HepG2 (cell line): ENCODE measurements around the gene KIAA0930. TPM values are rescaled to one million over a fixed set of nuclear protein-coding genes. Genes with fewer than 3 reads are reported as not detected.

Experiments used
- ATAC-seq: fragments of 200-7000 bp; cut with Tn5 transposase; 3 replicates; pipeline ENCODE4 v1.9.1; 2020; ENCODE audit warnings: mild to moderate bottlenecking, moderate library complexity
- BruUV-seq: library from RNA; stranded (reverse); fragments of 400-500 nt; replicated peaks from 2 replicates; lab custom pipeline; 2021; lab: Mats Ljungman, UMichigan
- CTCF ChIA-PET: fragments of 300-600 bp; formaldehyde crosslinking; extraction: SDS; loops from one replicate; lab custom pipeline; 2021; ENCODE audit warnings: low total read pairs, inconsistent platforms, low intra/inter-chr PET ratio; lab: Yijun Ruan, JAX
- POLR2A ChIA-PET: fragments of 350-600 bp; sonication (Branson Sonifier 250); formaldehyde crosslinking; loops from one replicate; lab custom pipeline; 2020; ENCODE audit warnings: antibody characterized with exemption, inconsistent platforms; lab: Yijun Ruan, JAX
- DNase-seq: peaks from one replicate; pipeline ENCODE4 v3.0.0-alpha.2; 2015; ENCODE audit warnings: low spot score
- FAIRE-seq: peaks from 3 replicates; lab custom pipeline; 2011; peaks lifted over from hg19 to GRCh38; lab: Jason Lieb, UNC
- H2AFZ ChIP-seq: one replicate; pipeline ENCODE4 v1.6.1; 2011; ENCODE audit warnings: low read length, inconsistent platforms
- H3K27ac ChIP-seq: fragments of 300-600 bp; 3 replicates; pipeline ENCODE4 v1.8.0; 2011; ENCODE audit warnings: mixed run types, mild to moderate bottlenecking, mixed read lengths, low read length, inconsistent platforms; ENCODE audit not compliant: insufficient read depth; ENCODE audit errors: extremely low read length
- H3K27me3 ChIP-seq, 2 experiments: fragments of 200-600 bp in 1 of 2; 2 replicates in 1 of 2; 3 replicates in 1 of 2; pipeline versions ENCODE4 v1.6.0 to v1.8.0; 2011; ENCODE audit warnings: low read length in 2 of 2, mild to moderate bottlenecking in 2 of 2, moderate library complexity in 2 of 2, inconsistent platforms in 1 of 2; ENCODE audit not compliant: insufficient read depth in 2 of 2, control insufficient read depth in 1 of 2
- H3K36me3 ChIP-seq, 2 experiments: fragments of 200-600 bp in 1 of 2; replicated peaks in 1 of 2; 2 replicates in 1 of 2; 3 replicates in 1 of 2; pipeline versions ENCODE4 v1.5.1 to v1.8.0; 2011; ENCODE audit warnings: low read length in 2 of 2, inconsistent platforms in 1 of 2; ENCODE audit not compliant: insufficient read depth in 2 of 2, control insufficient read depth in 1 of 2
- H3K4me1 ChIP-seq: 2 replicates; pipeline ENCODE4 v1.5.1; 2012; ENCODE audit warnings: low read length, inconsistent platforms; ENCODE audit not compliant: insufficient read depth
- H3K4me2 ChIP-seq: 2 replicates; pipeline ENCODE4 v1.6.0; 2011; ENCODE audit warnings: low read depth, low read length, inconsistent platforms
- H3K4me3 ChIP-seq, 3 experiments: fragments of 200-600 bp in 1 of 3; sonication (generic), shearing (Covaris generic) in 1 of 3; replicated peaks in 1 of 3; 2 replicates each; pipeline ENCODE4 v1.5.1; 2011 to 2016; ENCODE audit warnings: low read length in 3 of 3, inconsistent platforms in 2 of 3, low read depth in 2 of 3, mild to moderate bottlenecking in 2 of 3, control low read depth in 1 of 3, mixed read lengths in 1 of 3; ENCODE audit not compliant: insufficient read depth in 1 of 3
- H3K79me2 ChIP-seq: one replicate; pipeline ENCODE4 v1.6.1; 2011; ENCODE audit warnings: low read length, inconsistent platforms; ENCODE audit not compliant: insufficient read depth
- H3K9ac ChIP-seq: 2 replicates; pipeline ENCODE4 v1.6.0; 2011; ENCODE audit warnings: mild to moderate bottlenecking, low read depth, low read length, inconsistent platforms; ENCODE audit not compliant: insufficient read depth
- H3K9me3 ChIP-seq: 2 replicates; pipeline ENCODE4 v1.5.1; 2012; ENCODE audit warnings: mild to moderate bottlenecking, low read length
- H4K20me1 ChIP-seq: 2 replicates; pipeline ENCODE4 v1.6.0; 2011; ENCODE audit warnings: inconsistent platforms, mild to moderate bottlenecking, low read length, moderate library complexity; ENCODE audit not compliant: insufficient read depth
- BCL6 ChIP-seq: IDR thresholded peaks from 2 replicates; pipeline ENCODE4 v1.6.1; 2016; ENCODE audit warnings: missing genetic modification reagents, missing compliant biosample characterization
- EP300 ChIP-seq, 3 experiments: sonication (generic) in 1 of 3; formaldehyde crosslinking in 1 of 3; IDR thresholded peaks; 2 replicates each; pipeline versions ENCODE4 v1.5.1 to v1.6.1; 2011 to 2020; ENCODE audit warnings: low read depth in 2 of 3, low read length in 2 of 3, borderline replicate concordance in 1 of 3, improper control_type of control experiment in 1 of 3, mild to moderate bottlenecking in 1 of 3, missing genetic modification reagents in 1 of 3, moderate library complexity in 1 of 3
- JUND ChIP-seq: sonication (generic); formaldehyde crosslinking; IDR thresholded peaks from 2 replicates; pipeline ENCODE4 v1.8.0; 2022; ENCODE audit warnings: mild to moderate bottlenecking, missing genetic modification reagents
- MEF2D ChIP-seq: sonication (generic); formaldehyde crosslinking; IDR thresholded peaks from 2 replicates; pipeline ENCODE4 v1.5.1; 2020; ENCODE audit warnings: mild to moderate bottlenecking, missing genetic modification reagents
- MYC ChIP-seq: sonication (generic); formaldehyde crosslinking; IDR thresholded peaks from 2 replicates; pipeline ENCODE4 v1.9.0; 2021; ENCODE audit warnings: missing genetic modification reagents, borderline replicate concordance
- NCOR1 ChIP-seq: fragments of 200-600 bp; sonication (generic); IDR thresholded peaks from 2 replicates; pipeline ENCODE4 v1.7.0; 2017; ENCODE audit warnings: antibody characterized with exemption, low read length, borderline replicate concordance
- PHF21A ChIP-seq: sonication (generic); formaldehyde crosslinking; IDR thresholded peaks from 2 replicates; pipeline ENCODE4 v1.5.0; 2020; ENCODE audit warnings: mild to moderate bottlenecking, missing genetic modification reagents
- SAP130 ChIP-seq: IDR thresholded peaks from 2 replicates; pipeline ENCODE4 v1.6.1; 2016; ENCODE audit warnings: low read depth
- YEATS2 ChIP-seq: sonication (generic); formaldehyde crosslinking; IDR thresholded peaks from 2 replicates; pipeline ENCODE4 v1.4.0; 2020; ENCODE audit warnings: missing genetic modification reagents, borderline replicate concordance
- ZNF790 ChIP-seq: sonication (generic); formaldehyde crosslinking; IDR thresholded peaks from 2 replicates; pipeline ENCODE4 v1.8.0; 2022; ENCODE audit warnings: missing genetic modification reagents, mild to moderate bottlenecking, borderline replicate concordance
- WGBS: methylation state at CpG from one replicate; pipeline ENCODE4 v1.1.6; 2017; ENCODE audit warnings: low lambda C conversion rate; 5-methylcytosine and 5-hydroxymethylcytosine counted together
- in situ Hi-C: cut with HindIII; loops from 2 replicates; pipeline ENCODE4 v1.10.0; 2017; ENCODE audit warnings: low pct_unique_long_range_greater_than_20kb; ENCODE audit not compliant: extremely low pct_ligation_motif_present
- intact Hi-C: fragments of 100-400 bp; cut with micrococcal nuclease; formaldehyde crosslinking; loops from one replicate; pipeline ENCODE4 v1.10.0; 2022; ENCODE audit not compliant: unreplicated experiment
- polyA plus RNA-seq, 8 experiments: library from polyadenylated mRNA; depleted of rRNA in 3 of 8; stranded (reverse) in 7 of 8; unstranded in 1 of 8; fragments of >200 nt; fragmentation: Illumina TruSeq in 4 of 8; extraction: Trizol in 4 of 8; gene quantifications; 2 replicates each; pipeline versions ENCODE4 v1.2.1 to v1.2.3, GENCODE V29; 2011 to 2016; ENCODE audit warnings: low read depth in 4 of 8, missing spikeins in 1 of 8, mixed read lengths in 1 of 8; ENCODE audit not compliant: insufficient read depth in 1 of 8
- total RNA-seq, 5 experiments: library from RNA; depleted of rRNA; stranded (reverse); fragments of >200 nt; fragmentation: Illumina TruSeq; extraction: Trizol; gene quantifications; 2 replicates each; pipeline ENCODE4 v1.2.3, GENCODE V29; 2016; ENCODE audit warnings: low read depth in 1 of 5
- TF ChIP-seq, protein P1 (sequence below): sonication (generic); formaldehyde crosslinking; IDR thresholded peaks from 2 replicates; pipeline ENCODE4 v1.4.0; 2020; ENCODE audit warnings: missing genetic modification reagents
- TF ChIP-seq, protein P2 (sequence below): IDR thresholded peaks from 2 replicates; pipeline ENCODE4 v1.6.1; 2016
- TF ChIP-seq, protein P3 (sequence below): sonication (generic); formaldehyde crosslinking; IDR thresholded peaks from 2 replicates; pipeline ENCODE4 v1.9.0; 2021; ENCODE audit warnings: missing genetic modification reagents, borderline replicate concordance

Gene KIAA0930
- total and polyA plus RNA-seq, 2 of the 13 experiments (the other 11 are each of a cell fraction or from before 2014, with no cell fraction given): 27.0 to 38.2 TPM

GRCh38 chr22:45281010-45281409 lies 40.3 kb upstream of the KIAA0930 start (continued):
- TF ChIP-seq, protein P1, sequence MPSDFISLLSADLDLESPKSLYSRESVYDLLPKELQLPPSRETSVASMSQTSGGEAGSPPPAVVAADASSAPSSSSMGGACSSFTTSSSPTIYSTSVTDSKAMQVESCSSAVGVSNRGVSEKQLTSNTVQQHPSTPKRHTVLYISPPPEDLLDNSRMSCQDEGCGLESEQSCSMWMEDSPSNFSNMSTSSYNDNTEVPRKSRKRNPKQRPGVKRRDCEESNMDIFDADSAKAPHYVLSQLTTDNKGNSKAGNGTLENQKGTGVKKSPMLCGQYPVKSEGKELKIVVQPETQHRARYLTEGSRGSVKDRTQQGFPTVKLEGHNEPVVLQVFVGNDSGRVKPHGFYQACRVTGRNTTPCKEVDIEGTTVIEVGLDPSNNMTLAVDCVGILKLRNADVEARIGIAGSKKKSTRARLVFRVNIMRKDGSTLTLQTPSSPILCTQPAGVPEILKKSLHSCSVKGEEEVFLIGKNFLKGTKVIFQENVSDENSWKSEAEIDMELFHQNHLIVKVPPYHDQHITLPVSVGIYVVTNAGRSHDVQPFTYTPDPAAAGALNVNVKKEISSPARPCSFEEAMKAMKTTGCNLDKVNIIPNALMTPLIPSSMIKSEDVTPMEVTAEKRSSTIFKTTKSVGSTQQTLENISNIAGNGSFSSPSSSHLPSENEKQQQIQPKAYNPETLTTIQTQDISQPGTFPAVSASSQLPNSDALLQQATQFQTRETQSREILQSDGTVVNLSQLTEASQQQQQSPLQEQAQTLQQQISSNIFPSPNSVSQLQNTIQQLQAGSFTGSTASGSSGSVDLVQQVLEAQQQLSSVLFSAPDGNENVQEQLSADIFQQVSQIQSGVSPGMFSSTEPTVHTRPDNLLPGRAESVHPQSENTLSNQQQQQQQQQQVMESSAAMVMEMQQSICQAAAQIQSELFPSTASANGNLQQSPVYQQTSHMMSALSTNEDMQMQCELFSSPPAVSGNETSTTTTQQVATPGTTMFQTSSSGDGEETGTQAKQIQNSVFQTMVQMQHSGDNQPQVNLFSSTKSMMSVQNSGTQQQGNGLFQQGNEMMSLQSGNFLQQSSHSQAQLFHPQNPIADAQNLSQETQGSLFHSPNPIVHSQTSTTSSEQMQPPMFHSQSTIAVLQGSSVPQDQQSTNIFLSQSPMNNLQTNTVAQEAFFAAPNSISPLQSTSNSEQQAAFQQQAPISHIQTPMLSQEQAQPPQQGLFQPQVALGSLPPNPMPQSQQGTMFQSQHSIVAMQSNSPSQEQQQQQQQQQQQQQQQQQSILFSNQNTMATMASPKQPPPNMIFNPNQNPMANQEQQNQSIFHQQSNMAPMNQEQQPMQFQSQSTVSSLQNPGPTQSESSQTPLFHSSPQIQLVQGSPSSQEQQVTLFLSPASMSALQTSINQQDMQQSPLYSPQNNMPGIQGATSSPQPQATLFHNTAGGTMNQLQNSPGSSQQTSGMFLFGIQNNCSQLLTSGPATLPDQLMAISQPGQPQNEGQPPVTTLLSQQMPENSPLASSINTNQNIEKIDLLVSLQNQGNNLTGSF: no peak

DNA sequence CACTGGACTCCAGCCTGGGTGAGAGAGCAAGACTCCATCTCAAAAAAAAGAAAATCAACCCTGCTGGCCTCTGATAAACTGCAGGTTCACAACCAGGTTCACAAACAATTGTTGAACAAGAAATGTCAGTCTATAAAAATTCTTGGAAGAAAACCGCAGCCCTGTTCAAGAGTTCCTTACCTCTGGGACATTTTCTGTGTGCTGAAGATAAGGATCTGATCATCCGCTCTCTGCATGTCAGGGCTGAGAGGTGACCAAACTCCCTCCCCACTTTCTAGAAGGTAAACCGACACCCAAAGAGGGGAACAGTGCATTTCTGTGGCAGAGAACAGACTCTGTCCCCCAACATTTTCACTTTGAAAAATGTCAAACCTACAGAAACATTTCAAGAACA lies 39.9 kb upstream of the KIAA0930 start:
- FAIRE-seq: no peak
- DNase-seq: no peak
- POLR2A ChIA-PET: interaction anchor here (0.8 to 1.6 kb wide), 3 partner anchors 8 to 34 kb away, joined by 3 to 4 read pairs (median 4); no protein-coding TSS in a partner anchor
- TF ChIP-seq ZNF790 (CRISPR knock-in tag) (no peak), EP300 (IDR thresholded peaks at IDR 0.05; ENCODE audit: low read depth in 2 of 2, low read length in 2 of 2) (peak in 1 of 2 experiments; percentile 49; a peak in 2 of 4 replicates), EP300 (CRISPR knock-in tag; IDR thresholded peaks at IDR 0.05; ENCODE audit: borderline replicate concordance) (no peak), YEATS2 (CRISPR knock-in tag) (peak; percentile 29; the same call in 1 of the 2 replicates), SAP130 (peak; percentile 31; the same call in 1 of the 2 replicates), JUND (CRISPR knock-in tag) (no peak), MEF2D (CRISPR knock-in tag) (no peak), MYC (CRISPR knock-in tag) (no peak), NCOR1 (no peak), PHF21A (0 out of 2 replicates have a peak, but pooled peaks have one; percentile 15), BCL6 (CRISPR knock-in tag) (peak; percentile 55; the same call in 1 of the 2 replicates)
- TF ChIP-seq, protein P2, sequence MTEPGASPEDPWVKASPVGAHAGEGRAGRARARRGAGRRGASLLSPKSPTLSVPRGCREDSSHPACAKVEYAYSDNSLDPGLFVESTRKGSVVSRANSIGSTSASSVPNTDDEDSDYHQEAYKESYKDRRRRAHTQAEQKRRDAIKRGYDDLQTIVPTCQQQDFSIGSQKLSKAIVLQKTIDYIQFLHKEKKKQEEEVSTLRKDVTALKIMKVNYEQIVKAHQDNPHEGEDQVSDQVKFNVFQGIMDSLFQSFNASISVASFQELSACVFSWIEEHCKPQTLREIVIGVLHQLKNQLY (CRISPR knock-in tag): peak; percentile 87
- TF ChIP-seq, protein P3, sequence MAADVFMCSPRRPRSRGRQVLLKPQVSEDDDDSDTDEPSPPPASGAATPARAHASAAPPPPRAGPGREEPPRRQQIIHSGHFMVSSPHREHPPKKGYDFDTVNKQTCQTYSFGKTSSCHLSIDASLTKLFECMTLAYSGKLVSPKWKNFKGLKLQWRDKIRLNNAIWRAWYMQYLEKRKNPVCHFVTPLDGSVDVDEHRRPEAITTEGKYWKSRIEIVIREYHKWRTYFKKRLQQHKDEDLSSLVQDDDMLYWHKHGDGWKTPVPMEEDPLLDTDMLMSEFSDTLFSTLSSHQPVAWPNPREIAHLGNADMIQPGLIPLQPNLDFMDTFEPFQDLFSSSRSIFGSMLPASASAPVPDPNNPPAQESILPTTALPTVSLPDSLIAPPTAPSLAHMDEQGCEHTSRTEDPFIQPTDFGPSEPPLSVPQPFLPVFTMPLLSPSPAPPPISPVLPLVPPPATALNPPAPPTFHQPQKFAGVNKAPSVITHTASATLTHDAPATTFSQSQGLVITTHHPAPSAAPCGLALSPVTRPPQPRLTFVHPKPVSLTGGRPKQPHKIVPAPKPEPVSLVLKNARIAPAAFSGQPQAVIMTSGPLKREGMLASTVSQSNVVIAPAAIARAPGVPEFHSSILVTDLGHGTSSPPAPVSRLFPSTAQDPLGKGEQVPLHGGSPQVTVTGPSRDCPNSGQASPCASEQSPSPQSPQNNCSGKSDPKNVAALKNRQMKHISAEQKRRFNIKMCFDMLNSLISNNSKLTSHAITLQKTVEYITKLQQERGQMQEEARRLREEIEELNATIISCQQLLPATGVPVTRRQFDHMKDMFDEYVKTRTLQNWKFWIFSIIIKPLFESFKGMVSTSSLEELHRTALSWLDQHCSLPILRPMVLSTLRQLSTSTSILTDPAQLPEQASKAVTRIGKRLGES (CRISPR knock-in tag): 0 out of 2 replicates have a peak, but pooled peaks have one; percentile 18

More for the DNA sequence above, 39.9 kb upstream of the KIAA0930 start:
- no peak for ATAC-seq
- in situ Hi-C loops (no loop called here), intact Hi-C loops (no loop called here)
- H3K27ac ChIP-seq: peak overlapping the region; percentile 98
- H3K4me1 ChIP-seq: peaks cover 88% of the 10 kb centered on the region
- 16% methylated on average over 3 of the region's 3 CpGs for WGBS
- no peak overlapping the region for H2AFZ ChIP-seq
- H3K4me2 ChIP-seq: peak overlapping the region; percentile 70
- H4K20me1 ChIP-seq: no peaks in the 10 kb centered on the region
- CTCF ChIA-PET: no interaction called here
- BruUV-seq: no TSS peak
- no peaks in the 10 kb centered on the region for H3K27me3 ChIP-seq
- peak overlapping the region in 2 of 3 experiments; percentile 13 to 46; a peak in 5 of 6 replicates for H3K4me3 ChIP-seq
- no peaks in the 10 kb centered on the region for H3K9me3 ChIP-seq
- H3K36me3 ChIP-seq: no peaks in the 10 kb centered on the region
- H3K79me2 ChIP-seq: no peaks in the 10 kb centered on the region
- peak overlapping the region; percentile 75 for H3K9ac ChIP-seq
